Mesothelial cell of epicardium (in vitro differentiated cells): ENCODE measurements around the gene PKD2. TPM values are rescaled to one million over a fixed set of nuclear protein-coding genes. Genes with fewer than 3 reads are reported as not detected.
A peak's percentile ranks its signal among the peaks of the same experiment; 100 is the strongest.

ENCODE experiments used
- DNase-seq, 2 experiments: peaks; one replicate each; pipeline ENCODE4 v3.0.0; 2021; ENCODE audit warnings: low spot score in 2 of 2; ENCODE audit not compliant: unreplicated experiment in 2 of 2
- H3K27ac Mint-ChIP-seq: 2 replicates; pipeline ENCODE4 v1.8.0; 2021; ENCODE audit warnings: mixed read lengths
- H3K27me3 Mint-ChIP-seq: 2 replicates; pipeline ENCODE4 v1.8.0; 2021; ENCODE audit warnings: low read depth, mixed read lengths
- H3K36me3 Mint-ChIP-seq: 2 replicates; pipeline ENCODE4 v1.8.0; 2021; ENCODE audit warnings: mixed read lengths
- H3K4me1 Mint-ChIP-seq: 2 replicates; pipeline ENCODE4 v1.8.0; 2021; ENCODE audit warnings: mixed read lengths
- H3K4me3 Mint-ChIP-seq: 2 replicates; pipeline ENCODE4 v1.8.0; 2021; ENCODE audit warnings: mild to moderate bottlenecking, moderate library complexity, mixed read lengths
- H3K9me3 Mint-ChIP-seq: 2 replicates; pipeline ENCODE4 v1.8.0; 2021; ENCODE audit warnings: mixed read lengths
- total RNA-seq: library from RNA; stranded (reverse); gene quantifications from 3 replicates; pipeline ENCODE4 v1.2.1, GENCODE V29; 2021
- TF ChIP-seq, protein P1 (sequence below): fragments of 200-600 bp; sonication (generic); IDR thresholded peaks from one replicate; pipeline ENCODE4 v1.5.0; 2021; ENCODE audit warnings: antibody characterized with exemption; ENCODE audit not compliant: unreplicated experiment

PKD2 gene
- total RNA-seq, 1 donor from 2014 or later = 65.7 TPM

GRCh38 chr4:88062311-88062710, 54.9 kb downstream of the PKD2 start:
- H3K4me1 Mint-ChIP-seq = no peaks in the 10 kb centered on the region
- peak overlapping the region; percentile 25 for H3K27ac Mint-ChIP-seq
- peaks cover 45% of the 10 kb centered on the region for H3K36me3 Mint-ChIP-seq
- no peak for DNase-seq
- TF ChIP-seq, protein P1, sequence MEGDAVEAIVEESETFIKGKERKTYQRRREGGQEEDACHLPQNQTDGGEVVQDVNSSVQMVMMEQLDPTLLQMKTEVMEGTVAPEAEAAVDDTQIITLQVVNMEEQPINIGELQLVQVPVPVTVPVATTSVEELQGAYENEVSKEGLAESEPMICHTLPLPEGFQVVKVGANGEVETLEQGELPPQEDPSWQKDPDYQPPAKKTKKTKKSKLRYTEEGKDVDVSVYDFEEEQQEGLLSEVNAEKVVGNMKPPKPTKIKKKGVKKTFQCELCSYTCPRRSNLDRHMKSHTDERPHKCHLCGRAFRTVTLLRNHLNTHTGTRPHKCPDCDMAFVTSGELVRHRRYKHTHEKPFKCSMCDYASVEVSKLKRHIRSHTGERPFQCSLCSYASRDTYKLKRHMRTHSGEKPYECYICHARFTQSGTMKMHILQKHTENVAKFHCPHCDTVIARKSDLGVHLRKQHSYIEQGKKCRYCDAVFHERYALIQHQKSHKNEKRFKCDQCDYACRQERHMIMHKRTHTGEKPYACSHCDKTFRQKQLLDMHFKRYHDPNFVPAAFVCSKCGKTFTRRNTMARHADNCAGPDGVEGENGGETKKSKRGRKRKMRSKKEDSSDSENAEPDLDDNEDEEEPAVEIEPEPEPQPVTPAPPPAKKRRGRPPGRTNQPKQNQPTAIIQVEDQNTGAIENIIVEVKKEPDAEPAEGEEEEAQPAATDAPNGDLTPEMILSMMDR = no peak
- H3K4me3 Mint-ChIP-seq = no peak overlapping the region
- no peaks in the 10 kb centered on the region for H3K27me3 Mint-ChIP-seq
- no peaks in the 10 kb centered on the region for H3K9me3 Mint-ChIP-seq

GRCh38 chr4:88062843-88063242, 55.4 kb downstream of the PKD2 start:
- Mint-ChIP-seq H3K27me3 (no peaks in the 10 kb centered on the region), H3K4me1 (no peaks in the 10 kb centered on the region), H3K36me3 (peaks cover 49% of the 10 kb centered on the region), H3K27ac (no peak overlapping the region), H3K9me3 (peaks cover 4% of the 10 kb centered on the region), H3K4me3 (no peak overlapping the region)
- DNase-seq = no peak
- TF ChIP-seq, protein P1 = no peak

DNA sequence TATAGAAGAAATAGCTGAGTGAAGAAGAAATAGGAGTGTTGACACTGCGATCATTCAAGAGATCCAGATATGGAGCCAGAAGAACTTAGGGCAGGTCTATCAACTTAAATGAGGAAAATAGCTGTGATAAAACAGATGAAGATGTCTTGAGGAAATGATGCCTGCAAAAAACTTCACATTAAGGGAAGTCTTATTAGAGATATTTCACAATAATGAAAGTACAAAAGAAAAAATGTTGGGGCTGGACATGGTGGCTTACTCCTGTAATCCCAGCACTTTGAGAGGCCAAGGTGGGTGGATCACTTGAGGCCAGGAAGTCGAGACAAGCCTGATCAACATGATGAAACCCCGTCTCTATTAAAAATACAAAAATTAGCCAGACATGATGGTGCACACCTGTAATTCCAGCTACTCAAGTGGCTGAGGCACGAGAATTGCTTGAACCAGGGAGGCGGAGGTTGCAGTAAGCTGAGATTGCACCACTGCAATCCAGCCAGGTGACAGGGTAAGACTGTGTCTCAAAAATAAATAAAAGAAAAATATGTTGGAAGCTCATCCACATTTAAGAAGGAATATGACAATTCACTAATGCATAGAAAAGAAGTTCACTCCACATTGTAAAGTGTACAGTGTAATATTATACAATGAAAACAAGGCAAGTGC, 56.3 kb downstream of the PKD2 start:
- H3K9me3 Mint-ChIP-seq = peaks cover 9% of the 10 kb centered on the region
- H3K27me3 Mint-ChIP-seq = no peaks in the 10 kb centered on the region
- no peaks in the 10 kb centered on the region for H3K4me1 Mint-ChIP-seq
- no peak overlapping the region for H3K4me3 Mint-ChIP-seq
- no peak overlapping the region for H3K27ac Mint-ChIP-seq
- H3K36me3 Mint-ChIP-seq = peaks cover 51% of the 10 kb centered on the region
- DNase-seq = no peak
- TF ChIP-seq, protein P1 = no peak

GRCh38 chr4:88064410-88064809, 57.0 kb downstream of the PKD2 start:
- H3K27ac Mint-ChIP-seq = no peak overlapping the region
- DNase-seq = no peak
- H3K9me3 Mint-ChIP-seq = peaks cover 14% of the 10 kb centered on the region
- H3K36me3 Mint-ChIP-seq = peaks cover 52% of the 10 kb centered on the region
- H3K27me3 Mint-ChIP-seq = no peaks in the 10 kb centered on the region
- no peak overlapping the region for H3K4me3 Mint-ChIP-seq
- TF ChIP-seq, protein P1 = no peak
- no peaks in the 10 kb centered on the region for H3K4me1 Mint-ChIP-seq

DNA sequence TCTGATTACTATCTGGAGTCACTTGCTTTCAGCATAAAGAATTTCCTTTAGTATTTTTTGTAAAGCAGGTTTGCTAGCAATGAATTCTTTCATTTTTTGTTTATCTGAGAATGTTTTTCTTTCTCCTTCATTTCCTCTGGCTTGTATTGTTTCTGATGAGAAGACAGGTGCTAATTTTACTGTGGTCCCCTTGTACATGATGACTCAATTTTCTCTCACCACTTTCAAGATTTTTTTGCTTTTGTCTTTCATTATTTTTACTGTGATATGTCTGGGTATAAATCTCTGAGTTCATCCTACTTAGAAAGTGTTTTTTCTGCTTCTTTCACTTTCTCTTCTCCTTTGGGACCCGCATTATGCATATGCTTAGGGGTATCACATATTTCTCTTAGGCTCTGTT, 62.6 kb downstream of the PKD2 start:
- TF ChIP-seq, protein P1 = no peak
- H3K9me3 Mint-ChIP-seq = peaks cover 35% of the 10 kb centered on the region
- no peak overlapping the region for H3K4me3 Mint-ChIP-seq
- H3K4me1 Mint-ChIP-seq = no peaks in the 10 kb centered on the region
- H3K36me3 Mint-ChIP-seq = peaks cover 69% of the 10 kb centered on the region
- no peak for DNase-seq
- no peak overlapping the region for H3K27ac Mint-ChIP-seq
- H3K27me3 Mint-ChIP-seq = no peaks in the 10 kb centered on the region
